WTC11 (cell line): Measurements from ENCODE around the gene RPTOR. TPM values are rescaled to one million over a fixed set of nuclear protein-coding genes. Genes with fewer than 3 reads are reported as not detected.

Experiments
- ATAC-seq: fragments of 200-7000 bp; cut with Tn5 transposase; 2 replicates; pipeline ENCODE4 v1.10.0; 2021; ENCODE audit warnings: mild to moderate bottlenecking, moderate library complexity
- CTCF ChIA-PET: fragments of 300-600 bp; sonication (Branson Sonifier 250); formaldehyde crosslinking; loops from one replicate; lab custom pipeline; 2021; ENCODE audit warnings: antibody characterized with exemption; lab: Charles Lee
- POLR2A ChIA-PET: fragments of 350-600 bp; sonication (Branson Sonifier 250); formaldehyde crosslinking; loops from one replicate; lab custom pipeline; 2021; ENCODE audit warnings: antibody characterized with exemption; lab: Charles Lee
- DNase-seq: peaks from one replicate; pipeline ENCODE4 v3.0.0; 2021; ENCODE audit warnings: low spot score
- H3K27ac Mint-ChIP-seq: 2 replicates; pipeline ENCODE4 v1.8.0; 2021; ENCODE audit warnings: mixed read lengths
- H3K27me3 Mint-ChIP-seq: 2 replicates; pipeline ENCODE4 v1.8.0; 2021; ENCODE audit warnings: low read depth, mild to moderate bottlenecking, moderate library complexity, mixed read lengths
- H3K36me3 Mint-ChIP-seq: 2 replicates; pipeline ENCODE4 v1.8.0; 2021; ENCODE audit warnings: mixed read lengths
- H3K4me1 Mint-ChIP-seq: 2 replicates; pipeline ENCODE4 v1.8.0; 2022; ENCODE audit warnings: mixed read lengths
- H3K4me3 Mint-ChIP-seq: 2 replicates; pipeline ENCODE4 v1.8.0; 2021; ENCODE audit warnings: mild to moderate bottlenecking, moderate library complexity, mixed read lengths
- H3K9me3 Mint-ChIP-seq: 2 replicates; pipeline ENCODE4 v1.8.0; 2021; ENCODE audit warnings: mixed read lengths
- ATF1 ChIP-seq: sonication (generic); formaldehyde crosslinking; IDR thresholded peaks from 2 replicates; pipeline ENCODE4 v1.8.1; 2023; ENCODE audit warnings: mild to moderate bottlenecking, moderate library complexity, missing genetic modification reagents
- ATF2 ChIP-seq: sonication (generic); formaldehyde crosslinking; IDR thresholded peaks from 2 replicates; pipeline ENCODE4 v1.8.1; 2022; ENCODE audit warnings: low read depth, missing genetic modification reagents, borderline replicate concordance
- ATF3 ChIP-seq: sonication (generic); formaldehyde crosslinking; conservative IDR thresholded peaks from 2 replicates; pipeline ENCODE4 v1.8.1; 2022; ENCODE audit warnings: mild to moderate bottlenecking, missing genetic modification reagents
- CREB1 ChIP-seq: sonication (generic); formaldehyde crosslinking; IDR thresholded peaks from 2 replicates; pipeline ENCODE4 v1.8.0; 2023; ENCODE audit warnings: mild to moderate bottlenecking, missing genetic modification reagents
- FOXP1 ChIP-seq: sonication (generic); formaldehyde crosslinking; IDR thresholded peaks from 2 replicates; pipeline ENCODE4 v1.8.0; 2022; ENCODE audit warnings: missing genetic modification reagents, mild to moderate bottlenecking, moderate library complexity, borderline replicate concordance
- HMGXB4 ChIP-seq: sonication (generic); formaldehyde crosslinking; IDR thresholded peaks from 2 replicates; pipeline ENCODE4 v1.8.1; 2023; ENCODE audit warnings: mild to moderate bottlenecking, moderate library complexity, missing genetic modification reagents
- IRF2 ChIP-seq: sonication (generic); formaldehyde crosslinking; IDR thresholded peaks from 2 replicates; pipeline ENCODE4 v1.8.0; 2022; ENCODE audit warnings: low read depth, missing genetic modification reagents, borderline replicate concordance
- NFATC4 ChIP-seq: fragments of 250-450 bp; sonication (Bioruptor Pico); IDR thresholded peaks from 2 replicates; pipeline ENCODE4 v1.9.0; 2021; ENCODE audit warnings: mild to moderate bottlenecking
- NFE2L1 ChIP-seq: sonication (generic); formaldehyde crosslinking; IDR thresholded peaks from 2 replicates; pipeline ENCODE4 v1.8.1; 2023; ENCODE audit warnings: missing genetic modification reagents
- NR1H2 ChIP-seq: sonication (generic); formaldehyde crosslinking; IDR thresholded peaks from 2 replicates; pipeline ENCODE4 v1.9.0; 2021; ENCODE audit warnings: mild to moderate bottlenecking, moderate library complexity, missing genetic modification reagents
- RORB ChIP-seq: fragments of 250-450 bp; sonication (Bioruptor Pico); IDR thresholded peaks from 2 replicates; pipeline ENCODE4 v1.9.0; 2021; ENCODE audit warnings: mild to moderate bottlenecking
- SP1 ChIP-seq: sonication (generic); formaldehyde crosslinking; conservative IDR thresholded peaks from 2 replicates; pipeline ENCODE4 v1.8.1; 2022; ENCODE audit warnings: missing genetic modification reagents
- TEAD1 ChIP-seq: sonication (generic); formaldehyde crosslinking; IDR thresholded peaks from 2 replicates; pipeline ENCODE4 v1.8.0; 2022; ENCODE audit warnings: mild to moderate bottlenecking, missing genetic modification reagents
- USF2 ChIP-seq: sonication (generic); formaldehyde crosslinking; IDR thresholded peaks from 2 replicates; pipeline ENCODE4 v1.8.1; 2023; ENCODE audit warnings: mild to moderate bottlenecking, missing genetic modification reagents, moderate library complexity
- ZNF416 ChIP-seq: fragments of 250-450 bp; sonication (Bioruptor Pico); IDR thresholded peaks from 2 replicates; pipeline ENCODE4 v1.9.0; 2021; ENCODE audit warnings: mild to moderate bottlenecking, inconsistent platforms
- ZNF532 ChIP-seq: fragments of 250-450 bp; sonication (Bioruptor Pico); IDR thresholded peaks from 2 replicates; pipeline ENCODE4 v1.9.0; 2021; ENCODE audit warnings: mild to moderate bottlenecking, borderline replicate concordance
- ZNF671 ChIP-seq: fragments of 250-450 bp; sonication (Bioruptor Pico); IDR thresholded peaks from 2 replicates; pipeline ENCODE4 v1.8.0; 2021; ENCODE audit warnings: mild to moderate bottlenecking
- total RNA-seq: library from RNA; stranded (reverse); gene quantifications from 3 replicates; pipeline ENCODE4 v1.2.3, GENCODE V29; 2021

RPTOR gene
- total RNA-seq, 1 experiment from 2014 or later, result 41.0 TPM

- DNase-seq, result no peak
- Mint-ChIP-seq H3K9me3 (no peaks in the 10 kb centered on the region), H3K36me3 (no peaks in the 10 kb centered on the region; the same call in 1 of the 2 replicates), H3K4me3 (no peak overlapping the region)
- no peak for TF ChIP-seq NR1H2 (CRISPR knock-in tag)
- no peak for TF ChIP-seq HMGXB4
- no peak for TF ChIP-seq FOXP1 (CRISPR knock-in tag)
- no peak for TF ChIP-seq ZNF671
- no peak for TF ChIP-seq USF2 (CRISPR knock-in tag)
- no peak for TF ChIP-seq SP1
- TF ChIP-seq, all 79 proteins: peak for 0
- ChIA-PET POLR2A (no interaction called here), CTCF (interaction anchor here (0.9 kb wide), 1 partner anchor 117 kb away, joined by 3 read pairs; no protein-coding TSS in a partner anchor)
- Mint-ChIP-seq H3K4me1 (peaks cover 37% of the 10 kb centered on the region), H3K27me3 (no peaks in the 10 kb centered on the region), H3K27ac (peak overlapping the region; percentile 53; the same call in 1 of the 2 replicates)
- no peak for ATAC-seq
Observed at GRCh38 chr17:80781807-80782277, 237.2 kb downstream of the RPTOR start.

- no peaks in the 10 kb centered on the region for H3K9me3 Mint-ChIP-seq
- no peaks in the 10 kb centered on the region for H3K36me3 Mint-ChIP-seq
- CTCF ChIA-PET, result interaction anchor here (1.0 kb wide), 1 partner anchor 238 kb away, joined by 3 read pairs; no protein-coding TSS in a partner anchor
- H3K27ac Mint-ChIP-seq, result peak overlapping the region; percentile 26
- H3K4me3 Mint-ChIP-seq, result no peak overlapping the region
- DNase-seq, result no peak
- POLR2A ChIA-PET, result no interaction called here
- TF ChIP-seq CREB1 (no peak), ATF3 (no peak), ZNF671 (no peak), ATF1 (no peak), IRF2 (no peak), TEAD1 (no peak), HMGXB4 (no peak)
- H3K27me3 Mint-ChIP-seq, result no peaks in the 10 kb centered on the region
- peaks cover 28% of the 10 kb centered on the region for H3K4me1 Mint-ChIP-seq
- peak; percentile 33; the same call in 1 of the 2 replicates for ATAC-seq
Observed at GRCh38 chr17:80782536-80783427, 238.1 kb downstream of the RPTOR start.

- DNase-seq (no peak), ATAC-seq (no peak)
- ChIA-PET CTCF (interaction anchor here (1.0 kb wide), 1 partner anchor 237 kb away, joined by 3 read pairs; no protein-coding TSS in a partner anchor), POLR2A (no interaction called here)
- no peak overlapping the region for H3K4me3 Mint-ChIP-seq
- TF ChIP-seq ZNF416 (no peak), IRF2 (no peak), NFATC4 (CRISPR knock-in tag) (no peak), ZNF532 (no peak), SP1 (no peak), RORB (no peak), NFE2L1 (CRISPR knock-in tag) (no peak), ATF2 (no peak)
- H3K27ac Mint-ChIP-seq, result no peak overlapping the region
- no peaks in the 10 kb centered on the region for H3K27me3 Mint-ChIP-seq
- no peaks in the 10 kb centered on the region for H3K36me3 Mint-ChIP-seq
- H3K9me3 Mint-ChIP-seq, result no peaks in the 10 kb centered on the region
- H3K4me1 Mint-ChIP-seq, result peaks cover 26% of the 10 kb centered on the region
Observed at GRCh38 chr17:80783486-80783885, 238.8 kb downstream of the RPTOR start.
